ENCODE data around the gene ADAM12. TPM values are rescaled to one million over a fixed set of nuclear protein-coding genes. Genes with fewer than 3 reads are reported as not detected.

Gene ADAM12
- total RNA-seq, 2 donors from 2014 or later: 0.71 to 1.2 TPM

DNA sequence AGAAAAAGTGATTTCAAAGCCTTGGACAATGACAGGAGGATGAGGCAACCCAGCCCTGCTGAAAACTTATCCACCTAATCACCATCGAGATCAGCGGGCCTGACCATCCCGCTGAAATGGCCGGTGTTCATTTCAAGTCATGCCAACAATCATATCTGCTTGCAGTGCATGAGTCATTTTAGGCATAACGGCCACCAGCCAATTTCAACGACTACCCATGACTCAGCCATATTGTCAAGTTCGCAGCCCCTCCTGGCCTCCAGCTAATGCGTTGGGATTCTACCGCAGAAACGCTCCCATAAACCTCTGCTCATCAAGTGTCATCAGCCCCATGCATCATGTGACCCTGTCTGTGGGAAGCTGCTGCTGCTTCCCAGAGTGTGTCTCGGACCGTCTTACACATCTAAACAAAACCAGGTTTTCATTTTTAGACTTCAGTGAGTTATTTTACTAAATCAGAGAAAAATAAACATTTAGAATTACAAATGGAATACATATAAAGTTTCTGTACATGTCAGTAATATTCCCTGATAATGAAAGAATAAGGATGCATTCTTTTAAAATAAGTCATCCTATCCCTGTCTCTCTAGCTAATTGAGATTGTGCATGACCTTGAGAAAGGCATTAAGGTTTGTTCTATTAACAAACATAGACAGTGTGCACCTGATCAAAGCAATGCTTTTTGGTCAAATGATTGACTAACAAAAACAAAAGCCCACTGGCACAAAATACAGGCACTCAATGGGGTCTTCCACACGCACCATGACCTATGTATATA lies 188.9 kb downstream of the ADAM12 start:
- H3K36me3 ChIP-seq: no peaks in the 10 kb centered on the region
- H3K27ac ChIP-seq: no peak overlapping the region
- TF ChIP-seq, protein P1, sequence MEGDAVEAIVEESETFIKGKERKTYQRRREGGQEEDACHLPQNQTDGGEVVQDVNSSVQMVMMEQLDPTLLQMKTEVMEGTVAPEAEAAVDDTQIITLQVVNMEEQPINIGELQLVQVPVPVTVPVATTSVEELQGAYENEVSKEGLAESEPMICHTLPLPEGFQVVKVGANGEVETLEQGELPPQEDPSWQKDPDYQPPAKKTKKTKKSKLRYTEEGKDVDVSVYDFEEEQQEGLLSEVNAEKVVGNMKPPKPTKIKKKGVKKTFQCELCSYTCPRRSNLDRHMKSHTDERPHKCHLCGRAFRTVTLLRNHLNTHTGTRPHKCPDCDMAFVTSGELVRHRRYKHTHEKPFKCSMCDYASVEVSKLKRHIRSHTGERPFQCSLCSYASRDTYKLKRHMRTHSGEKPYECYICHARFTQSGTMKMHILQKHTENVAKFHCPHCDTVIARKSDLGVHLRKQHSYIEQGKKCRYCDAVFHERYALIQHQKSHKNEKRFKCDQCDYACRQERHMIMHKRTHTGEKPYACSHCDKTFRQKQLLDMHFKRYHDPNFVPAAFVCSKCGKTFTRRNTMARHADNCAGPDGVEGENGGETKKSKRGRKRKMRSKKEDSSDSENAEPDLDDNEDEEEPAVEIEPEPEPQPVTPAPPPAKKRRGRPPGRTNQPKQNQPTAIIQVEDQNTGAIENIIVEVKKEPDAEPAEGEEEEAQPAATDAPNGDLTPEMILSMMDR (IDR thresholded peaks at IDR 0.05): no peak
- no peaks in the 10 kb centered on the region for H3K9me3 ChIP-seq
- no peaks in the 10 kb centered on the region for H3K4me1 ChIP-seq
- no peaks in the 10 kb centered on the region for H3K27me3 ChIP-seq
- DNase-seq (ENCODE audit: low spot score): no peak
- no peak overlapping the region for H3K4me3 ChIP-seq

DNA sequence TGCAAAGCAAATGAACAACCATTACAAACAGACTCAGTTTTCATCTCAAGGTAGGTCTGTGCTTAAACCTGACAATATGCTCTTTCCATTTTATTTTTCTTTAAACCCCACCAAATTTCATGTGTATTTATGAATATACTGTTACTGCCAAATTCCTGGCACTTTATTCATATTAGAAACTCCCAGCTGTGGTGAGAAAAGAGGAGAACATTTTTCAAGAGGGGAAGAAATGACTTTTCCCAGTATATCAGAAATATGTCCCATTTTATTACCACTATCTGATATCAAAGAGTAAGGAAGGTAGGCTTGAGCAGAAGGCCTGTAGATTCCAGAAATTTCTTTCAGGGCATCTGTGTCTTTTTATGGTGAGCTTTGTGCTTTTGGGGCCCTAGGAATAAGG lies 189.6 kb downstream of the ADAM12 start:
- Histone ChIP-seq H3K4me3 (no peak overlapping the region), H3K36me3 (no peaks in the 10 kb centered on the region), H3K9me3 (no peaks in the 10 kb centered on the region), H3K27me3 (no peaks in the 10 kb centered on the region), H3K4me1 (no peaks in the 10 kb centered on the region), H3K27ac (no peak overlapping the region)
- no peak for DNase-seq (ENCODE audit: low spot score)
- TF ChIP-seq, protein P1 (IDR thresholded peaks at IDR 0.05): no peak

DNA sequence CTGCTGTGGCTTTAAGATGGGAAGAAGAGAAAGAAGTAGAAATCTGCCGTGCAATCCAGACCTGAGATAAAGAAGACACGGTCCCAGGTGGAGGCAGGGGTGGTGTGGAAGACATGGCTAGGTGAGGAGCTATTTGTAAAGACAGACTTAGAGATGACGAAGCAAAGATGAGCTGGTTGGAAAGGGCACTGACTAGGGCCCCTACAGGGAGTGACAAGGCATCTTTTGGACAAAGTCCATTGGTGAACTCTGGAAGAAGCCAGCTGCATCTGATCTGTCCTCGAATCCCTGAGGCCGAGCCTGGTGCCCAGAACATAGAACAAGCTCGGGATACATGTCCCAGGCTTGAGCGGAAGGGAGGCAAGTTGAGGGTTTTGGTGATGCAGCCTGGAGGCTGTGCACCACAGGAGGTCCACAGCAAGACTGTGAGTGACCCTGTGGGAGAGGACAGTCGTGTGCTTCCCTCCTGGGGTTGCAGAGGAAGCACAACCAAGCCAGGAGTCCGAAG lies 191.2 kb downstream of the ADAM12 start:
- Histone ChIP-seq H3K27ac (no peak overlapping the region), H3K4me1 (no peaks in the 10 kb centered on the region), H3K9me3 (no peaks in the 10 kb centered on the region), H3K4me3 (no peak overlapping the region), H3K27me3 (no peaks in the 10 kb centered on the region), H3K36me3 (no peaks in the 10 kb centered on the region)
- TF ChIP-seq, protein P1 (IDR thresholded peaks at IDR 0.05): no peak
- DNase-seq (ENCODE audit: low spot score): no peak

DNA sequence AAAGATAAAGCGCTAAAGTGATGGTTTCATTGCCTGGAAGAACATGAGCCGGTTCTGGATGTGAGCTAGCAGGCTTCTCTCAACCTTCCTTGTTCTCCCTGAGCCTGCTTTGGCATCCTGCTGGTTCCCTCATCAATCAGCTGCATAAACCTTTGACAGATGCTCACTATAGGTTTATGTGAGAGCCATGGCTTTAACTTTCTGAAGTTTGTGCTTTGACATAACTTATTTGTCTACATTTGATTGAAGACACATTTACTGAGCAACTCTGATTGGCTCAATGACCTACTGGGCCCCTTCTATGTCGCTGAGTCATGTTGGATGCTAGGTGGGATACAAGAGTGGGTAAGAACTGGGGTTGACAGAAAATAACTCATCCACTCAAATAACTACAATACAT lies 192.0 kb downstream of the ADAM12 start:
- H3K4me1 ChIP-seq: no peaks in the 10 kb centered on the region
- H3K27me3 ChIP-seq: no peaks in the 10 kb centered on the region
- H3K27ac ChIP-seq: no peak overlapping the region
- no peak overlapping the region for H3K4me3 ChIP-seq
- no peak for DNase-seq (ENCODE audit: low spot score)
- no peaks in the 10 kb centered on the region for H3K36me3 ChIP-seq
- TF ChIP-seq, protein P1 (IDR thresholded peaks at IDR 0.05): no peak
- no peaks in the 10 kb centered on the region for H3K9me3 ChIP-seq

DNA sequence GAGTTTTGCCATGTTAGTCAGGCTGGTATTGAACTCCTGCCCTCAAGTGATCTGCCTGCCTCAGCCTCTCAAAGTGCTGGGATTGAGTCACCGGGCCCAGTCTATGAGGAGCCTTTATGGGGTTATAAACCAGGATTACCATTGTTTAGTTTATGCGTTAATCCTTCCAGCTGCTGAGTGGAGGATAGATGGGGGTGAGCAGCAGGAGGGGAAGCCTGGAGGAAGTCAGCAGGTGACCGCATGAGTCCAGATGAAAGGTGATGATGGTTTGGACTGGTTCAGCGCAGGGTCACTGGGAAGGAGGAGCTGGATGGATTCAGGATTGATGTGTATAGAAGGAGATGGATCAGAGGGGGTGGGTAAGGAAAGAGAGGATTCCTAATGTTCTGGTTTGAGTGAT lies 197.1 kb downstream of the ADAM12 start:
- no peak for DNase-seq (ENCODE audit: low spot score)
- Histone ChIP-seq H3K9me3 (no peaks in the 10 kb centered on the region), H3K36me3 (no peaks in the 10 kb centered on the region), H3K27ac (no peak overlapping the region), H3K4me1 (no peaks in the 10 kb centered on the region), H3K27me3 (no peaks in the 10 kb centered on the region), H3K4me3 (no peak overlapping the region)
- TF ChIP-seq, protein P1 (IDR thresholded peaks at IDR 0.05): no peak
